Neuron (in vitro differentiated cells): Measurements from ENCODE around the gene MYH7.

Source experiments
- H2AFZ ChIP-seq: one replicate; pipeline ENCODE4 v1.6.1; 2013; ENCODE audit warnings: low read depth, mild to moderate bottlenecking, inconsistent platforms, low read length, moderate library complexity
- H3K27me3 ChIP-seq: one replicate; pipeline ENCODE4 v1.6.1; 2013; ENCODE audit warnings: low read length; ENCODE audit not compliant: insufficient read depth
- H3K36me3 ChIP-seq: one replicate; pipeline ENCODE4 v1.6.1; 2013; ENCODE audit warnings: low read length; ENCODE audit not compliant: insufficient read depth
- H3K4me1 ChIP-seq: one replicate; pipeline ENCODE4 v1.6.1; 2013; ENCODE audit warnings: low read length; ENCODE audit not compliant: insufficient read depth
- H3K4me3 ChIP-seq: 2 replicates; pipeline ENCODE4 v1.5.1; 2013; ENCODE audit warnings: mild to moderate bottlenecking, low read length, moderate library complexity
- H3K9me3 ChIP-seq: one replicate; pipeline ENCODE4 v1.6.1; 2013; ENCODE audit warnings: low read length

Gene MYH7

GRCh38 chr14:23366426-23366921 lies 69.0 kb downstream of the MYH7 start:
- peaks cover 26% of the 10 kb centered on the region for H3K4me1 ChIP-seq
- peak overlapping the region; percentile 41 for H2AFZ ChIP-seq
- H3K36me3 ChIP-seq = peaks cover 11% of the 10 kb centered on the region
- no peaks in the 10 kb centered on the region for H3K9me3 ChIP-seq
- peak overlapping the region; percentile 64 for H3K4me3 ChIP-seq
- H3K27me3 ChIP-seq = peaks cover 22% of the 10 kb centered on the region

GRCh38 chr14:23365732-23366425 lies 69.6 kb downstream of the MYH7 start:
- peaks cover 26% of the 10 kb centered on the region for H3K4me1 ChIP-seq
- H3K9me3 ChIP-seq = no peaks in the 10 kb centered on the region
- peaks cover 18% of the 10 kb centered on the region for H3K27me3 ChIP-seq
- H2AFZ ChIP-seq = no peak overlapping the region
- peak overlapping the region; percentile 64 for H3K4me3 ChIP-seq
- peaks cover 17% of the 10 kb centered on the region for H3K36me3 ChIP-seq

GRCh38 chr14:23365036-23365731 lies 70.3 kb downstream of the MYH7 start, which contains the start of gene EFS:
TSS of gene EFS (minus strand) at chr14:23365172. CDS start at chr14:23365025, 147 bp downstream.
- Histone ChIP-seq H3K4me1 (peaks cover 26% of the 10 kb centered on the region), H3K36me3 (peaks cover 23% of the 10 kb centered on the region), H3K27me3 (peaks cover 12% of the 10 kb centered on the region), H3K4me3 (peak within 1 kb of the TSS; percentile 64), H2AFZ (no peak within 1 kb of the TSS), H3K9me3 (no peaks in the 10 kb centered on the region)

- peaks cover 9% of the 10 kb centered on the region for H3K27me3 ChIP-seq
- peak overlapping the region; percentile 64 for H3K4me3 ChIP-seq
- peaks cover 29% of the 10 kb centered on the region for H3K36me3 ChIP-seq
- peaks cover 26% of the 10 kb centered on the region for H3K4me1 ChIP-seq
- no peaks in the 10 kb centered on the region for H3K9me3 ChIP-seq
- H2AFZ ChIP-seq = no peak overlapping the region
Measured at GRCh38 chr14:23364164-23365035, 71.1 kb downstream of the MYH7 start.
